WTC11 (cell line): ENCODE data around the gene CISD3. TPM values are rescaled to one million over a fixed set of nuclear protein-coding genes. Genes with fewer than 3 reads are reported as not detected.
"Not testable (repeated sequence)": the region's sequence is repeated elsewhere in the genome, so short reads cannot be mapped to it uniquely, and the experiment has no call there.

Experiments used
- ATAC-seq: fragments of 200-7000 bp; cut with Tn5 transposase; 2 replicates; pipeline ENCODE4 v1.10.0; 2021; ENCODE audit warnings: mild to moderate bottlenecking, moderate library complexity
- CTCF ChIA-PET: fragments of 300-600 bp; sonication (Branson Sonifier 250); formaldehyde crosslinking; loops from one replicate; lab custom pipeline; 2021; ENCODE audit warnings: antibody characterized with exemption; lab: Charles Lee
- POLR2A ChIA-PET: fragments of 350-600 bp; sonication (Branson Sonifier 250); formaldehyde crosslinking; loops from one replicate; lab custom pipeline; 2021; ENCODE audit warnings: antibody characterized with exemption; lab: Charles Lee
- DNase-seq: peaks from one replicate; pipeline ENCODE4 v3.0.0; 2021; ENCODE audit warnings: low spot score
- H3K27ac Mint-ChIP-seq: 2 replicates; pipeline ENCODE4 v1.8.0; 2021; ENCODE audit warnings: mixed read lengths
- H3K27me3 Mint-ChIP-seq: 2 replicates; pipeline ENCODE4 v1.8.0; 2021; ENCODE audit warnings: low read depth, mild to moderate bottlenecking, moderate library complexity, mixed read lengths
- H3K36me3 Mint-ChIP-seq: 2 replicates; pipeline ENCODE4 v1.8.0; 2021; ENCODE audit warnings: mixed read lengths
- H3K4me1 Mint-ChIP-seq: 2 replicates; pipeline ENCODE4 v1.8.0; 2022; ENCODE audit warnings: mixed read lengths
- H3K4me3 Mint-ChIP-seq: 2 replicates; pipeline ENCODE4 v1.8.0; 2021; ENCODE audit warnings: mild to moderate bottlenecking, moderate library complexity, mixed read lengths
- H3K9me3 Mint-ChIP-seq: 2 replicates; pipeline ENCODE4 v1.8.0; 2021; ENCODE audit warnings: mixed read lengths
- ARID4B ChIP-seq: sonication (generic); formaldehyde crosslinking; IDR thresholded peaks from 2 replicates; pipeline ENCODE4 v1.8.0; 2023; ENCODE audit warnings: missing genetic modification reagents, mild to moderate bottlenecking, borderline replicate concordance
- CBFB ChIP-seq: sonication (generic); formaldehyde crosslinking; IDR thresholded peaks from 2 replicates; pipeline ENCODE4 v1.8.1; 2022; ENCODE audit warnings: mild to moderate bottlenecking, low read depth, missing genetic modification reagents
- GRHL2 ChIP-seq: fragments of 250-450 bp; sonication (Bioruptor Pico); IDR thresholded peaks from 2 replicates; pipeline ENCODE4 v1.8.0; 2022; ENCODE audit warnings: mild to moderate bottlenecking, moderate library complexity; ENCODE audit not compliant: insufficient replicate concordance, severe bottlenecking
- HMGA2 ChIP-seq: fragments of 250-450 bp; sonication (Bioruptor Pico); IDR thresholded peaks from 2 replicates; pipeline ENCODE4 v1.4.0; 2021; ENCODE audit warnings: mild to moderate bottlenecking, moderate library complexity
- HMGXB4 ChIP-seq: sonication (generic); formaldehyde crosslinking; IDR thresholded peaks from 2 replicates; pipeline ENCODE4 v1.8.1; 2023; ENCODE audit warnings: mild to moderate bottlenecking, moderate library complexity, missing genetic modification reagents
- IRF1 ChIP-seq: sonication (generic); formaldehyde crosslinking; IDR thresholded peaks from 2 replicates; pipeline ENCODE4 v1.8.0; 2023; ENCODE audit warnings: missing genetic modification reagents
- IRF2 ChIP-seq: sonication (generic); formaldehyde crosslinking; IDR thresholded peaks from 2 replicates; pipeline ENCODE4 v1.8.0; 2022; ENCODE audit warnings: low read depth, missing genetic modification reagents, borderline replicate concordance
- NFYB ChIP-seq: sonication (generic); formaldehyde crosslinking; conservative IDR thresholded peaks from 2 replicates; pipeline ENCODE4 v1.8.0; 2022; ENCODE audit warnings: low read depth, missing genetic modification reagents
- RORB ChIP-seq: fragments of 250-450 bp; sonication (Bioruptor Pico); IDR thresholded peaks from 2 replicates; pipeline ENCODE4 v1.9.0; 2021; ENCODE audit warnings: mild to moderate bottlenecking
- ZMAT4 ChIP-seq: fragments of 250-450 bp; sonication (Bioruptor Pico); IDR thresholded peaks from 2 replicates; pipeline ENCODE4 v1.9.0; 2021; ENCODE audit warnings: mild to moderate bottlenecking
- ZNF281 ChIP-seq: sonication (generic); formaldehyde crosslinking; IDR thresholded peaks from 2 replicates; pipeline ENCODE4 v1.8.0; 2023; ENCODE audit warnings: mild to moderate bottlenecking, missing genetic modification reagents
- ZNF671 ChIP-seq: fragments of 250-450 bp; sonication (Bioruptor Pico); IDR thresholded peaks from 2 replicates; pipeline ENCODE4 v1.8.0; 2021; ENCODE audit warnings: mild to moderate bottlenecking
- total RNA-seq: library from RNA; stranded (reverse); gene quantifications from 3 replicates; pipeline ENCODE4 v1.2.3, GENCODE V29; 2021

CISD3 gene
- total RNA-seq, 1 experiment from 2014 or later, result 12.1 TPM

GRCh38 chr17:38724337-38724988 is 5.7 kb upstream of the CISD3 start:
- no peaks in the 10 kb centered on the region for H3K36me3 Mint-ChIP-seq
- ATAC-seq (no peak), DNase-seq (no peak)
- no peak overlapping the region for H3K4me3 Mint-ChIP-seq
- POLR2A ChIA-PET, result no interaction called here
- no peak overlapping the region for H3K27ac Mint-ChIP-seq
- peaks cover 34% of the 10 kb centered on the region for H3K27me3 Mint-ChIP-seq
- peaks cover 19% of the 10 kb centered on the region for H3K4me1 Mint-ChIP-seq
- TF ChIP-seq IRF2 (CRISPR knock-in tag) (no peak), ZNF671 (CRISPR knock-in tag) (no peak), RORB (CRISPR knock-in tag) (no peak), NFYB (CRISPR knock-in tag) (no peak), ZNF281 (CRISPR knock-in tag) (no peak), CBFB (CRISPR knock-in tag) (no peak)
- H3K9me3 Mint-ChIP-seq, result no peaks in the 10 kb centered on the region
- CTCF ChIA-PET, result interaction anchor here (0.6 to 1.7 kb wide), 4 partner anchors 10 to 167 kb away, joined by 3 to 6 read pairs (median 4); no protein-coding TSS in a partner anchor

GRCh38 chr17:38725066-38725465 is 5.1 kb upstream of the CISD3 start:
- POLR2A ChIA-PET, result no interaction called here
- Mint-ChIP-seq H3K27ac (no peak overlapping the region), H3K36me3 (no peaks in the 10 kb centered on the region), H3K4me3 (no peak overlapping the region), H3K9me3 (no peaks in the 10 kb centered on the region), H3K27me3 (peaks cover 32% of the 10 kb centered on the region)
- no peak for DNase-seq
- no peak for TF ChIP-seq HMGA2
- no peak for TF ChIP-seq GRHL2 (CRISPR knock-in tag)
- TF ChIP-seq ZNF281 (CRISPR knock-in tag), result no peak
- 0 out of 2 replicates have a peak, but pooled peaks have one; percentile 41 for TF ChIP-seq NFYB (CRISPR knock-in tag)
- TF ChIP-seq ZMAT4, result no peak
- no peak for TF ChIP-seq IRF1 (CRISPR knock-in tag)
- TF ChIP-seq, all 79 proteins: peak for 1
- no peak for ATAC-seq
- peaks cover 19% of the 10 kb centered on the region for H3K4me1 Mint-ChIP-seq
- CTCF ChIA-PET, result interaction anchor here (1.7 kb wide), 1 partner anchor 167 kb away, joined by 6 read pairs; no protein-coding TSS in a partner anchor

GRCh38 chr17:38726145-38726544 is 4.0 kb upstream of the CISD3 start:
- H3K9me3 Mint-ChIP-seq, ATAC-seq, POLR2A ChIA-PET, H3K36me3 Mint-ChIP-seq, DNase-seq, H3K27ac Mint-ChIP-seq, H3K4me3 Mint-ChIP-seq: not testable (repeated sequence)
- Mint-ChIP-seq H3K27me3 (peaks cover 25% of the 10 kb centered on the region), H3K4me1 (peaks cover 18% of the 10 kb centered on the region)
- CTCF ChIA-PET, result interaction anchor here (2.0 to 2.9 kb wide), 2 partner anchors 9 to 49 kb away, joined by 8 to 12 read pairs; no protein-coding TSS in a partner anchor

- POLR2A ChIA-PET, result interaction anchor here (1.0 kb wide), 1 partner anchor 21 kb away, joined by 5 read pairs; no protein-coding TSS in a partner anchor
- CTCF ChIA-PET, result interaction anchor here (0.7 to 2.9 kb wide), 7 partner anchors 7 to 378 kb away, joined by 3 to 12 read pairs (median 4); no protein-coding TSS in a partner anchor
- H3K27ac Mint-ChIP-seq, result peak overlapping the region; percentile 45; the same call in 1 of the 2 replicates
- H3K4me3 Mint-ChIP-seq, result no peak overlapping the region
- DNase-seq, result no peak
- peaks cover 25% of the 10 kb centered on the region for H3K4me1 Mint-ChIP-seq
- ATAC-seq, result no peak
- no peaks in the 10 kb centered on the region for H3K9me3 Mint-ChIP-seq
- peaks cover 23% of the 10 kb centered on the region for H3K27me3 Mint-ChIP-seq
- no peaks in the 10 kb centered on the region; the same call in 1 of the 2 replicates for H3K36me3 Mint-ChIP-seq
- TF ChIP-seq ARID4B (CRISPR knock-in tag), result no peak
- no peak for TF ChIP-seq ZMAT4
- TF ChIP-seq HMGXB4 (CRISPR knock-in tag), result no peak
Observed at GRCh38 chr17:38727736-38728135, 2.4 kb upstream of the CISD3 start.
